Choroid plexus epithelial cell (primary cell): ENCODE data around the gene CDKL4.
A peak's percentile ranks its signal among the peaks of the same experiment; 100 is the strongest.
"Not testable (repeated sequence)": the region's sequence is repeated elsewhere in the genome, so short reads cannot be mapped to it uniquely, and the experiment has no call there.

Experiments
- DNase-seq: peaks from one replicate; pipeline ENCODE4 v3.0.0-alpha.2; 2010; ENCODE audit warnings: low read depth
- H3K4me3 ChIP-seq: 2 replicates; pipeline ENCODE4 v1.5.1; 2011; ENCODE audit warnings: low read depth, mild to moderate bottlenecking, control low read depth, low read length, moderate library complexity
- TF ChIP-seq, protein P1 (sequence below): conservative IDR thresholded peaks from 2 replicates; pipeline ENCODE4 v1.5.1; 2011; ENCODE audit warnings: low read depth, mild to moderate bottlenecking, control low read depth, inconsistent platforms, low read length, moderate library complexity

The CDKL4 gene

DNA sequence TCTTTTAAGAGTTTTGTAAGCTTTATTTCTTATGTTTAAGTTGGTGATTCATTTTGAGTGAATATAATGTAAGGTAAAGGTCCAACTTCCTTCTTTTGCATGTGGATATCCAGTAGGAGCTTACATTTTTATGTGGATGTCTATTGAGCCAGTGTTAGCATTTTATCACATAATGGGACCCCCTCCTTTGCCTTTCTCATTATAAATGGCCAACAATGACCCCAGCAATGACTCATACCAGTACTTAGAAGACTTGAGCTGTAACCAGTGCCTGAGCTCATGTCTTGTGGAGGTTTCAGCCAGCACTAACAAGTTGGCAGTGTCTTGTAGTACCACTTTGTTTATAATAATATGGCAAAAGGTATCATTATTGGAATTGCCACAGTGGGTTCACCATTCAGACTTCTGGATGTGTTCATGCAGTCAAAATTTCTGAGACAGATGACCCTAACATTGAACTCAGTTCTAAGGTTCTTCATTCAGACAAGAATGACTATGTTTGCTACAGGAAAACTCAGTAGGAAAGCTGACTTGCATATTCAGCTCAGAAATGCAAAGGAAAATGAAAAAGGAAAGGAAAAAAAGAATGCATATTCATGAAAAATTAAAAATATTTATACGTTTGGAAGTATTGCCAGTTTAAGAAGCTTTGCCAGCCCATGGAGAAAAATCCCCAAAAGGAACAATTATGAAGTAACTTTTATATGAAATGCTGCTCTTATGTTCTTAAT is 41.0 kb downstream of the CDKL4 start:
- TF ChIP-seq, protein P1, sequence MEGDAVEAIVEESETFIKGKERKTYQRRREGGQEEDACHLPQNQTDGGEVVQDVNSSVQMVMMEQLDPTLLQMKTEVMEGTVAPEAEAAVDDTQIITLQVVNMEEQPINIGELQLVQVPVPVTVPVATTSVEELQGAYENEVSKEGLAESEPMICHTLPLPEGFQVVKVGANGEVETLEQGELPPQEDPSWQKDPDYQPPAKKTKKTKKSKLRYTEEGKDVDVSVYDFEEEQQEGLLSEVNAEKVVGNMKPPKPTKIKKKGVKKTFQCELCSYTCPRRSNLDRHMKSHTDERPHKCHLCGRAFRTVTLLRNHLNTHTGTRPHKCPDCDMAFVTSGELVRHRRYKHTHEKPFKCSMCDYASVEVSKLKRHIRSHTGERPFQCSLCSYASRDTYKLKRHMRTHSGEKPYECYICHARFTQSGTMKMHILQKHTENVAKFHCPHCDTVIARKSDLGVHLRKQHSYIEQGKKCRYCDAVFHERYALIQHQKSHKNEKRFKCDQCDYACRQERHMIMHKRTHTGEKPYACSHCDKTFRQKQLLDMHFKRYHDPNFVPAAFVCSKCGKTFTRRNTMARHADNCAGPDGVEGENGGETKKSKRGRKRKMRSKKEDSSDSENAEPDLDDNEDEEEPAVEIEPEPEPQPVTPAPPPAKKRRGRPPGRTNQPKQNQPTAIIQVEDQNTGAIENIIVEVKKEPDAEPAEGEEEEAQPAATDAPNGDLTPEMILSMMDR: no peak
- DNase-seq: peak; percentile 22
- no peak overlapping the region for H3K4me3 ChIP-seq

DNA sequence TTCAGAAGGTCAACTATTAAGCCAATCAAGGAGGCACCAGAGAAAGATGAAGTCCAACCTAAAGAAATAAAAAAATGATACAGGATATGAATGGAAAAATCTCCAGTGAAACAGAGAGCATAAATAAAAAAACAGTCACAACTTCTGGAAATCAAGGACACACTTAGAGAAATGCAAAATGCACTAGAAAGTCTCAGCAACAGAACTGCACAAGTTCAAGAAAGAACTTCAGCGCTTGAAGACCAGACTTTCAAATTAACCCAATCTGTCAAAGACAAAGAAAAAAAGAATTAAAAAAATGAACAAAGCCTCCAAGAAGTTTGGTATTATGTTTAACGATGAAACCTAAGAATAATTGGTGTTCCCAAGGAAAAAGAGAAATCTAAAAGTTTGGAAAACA is 46.8 kb downstream of the CDKL4 start:
- not testable (repeated sequence) for DNase-seq

DNA sequence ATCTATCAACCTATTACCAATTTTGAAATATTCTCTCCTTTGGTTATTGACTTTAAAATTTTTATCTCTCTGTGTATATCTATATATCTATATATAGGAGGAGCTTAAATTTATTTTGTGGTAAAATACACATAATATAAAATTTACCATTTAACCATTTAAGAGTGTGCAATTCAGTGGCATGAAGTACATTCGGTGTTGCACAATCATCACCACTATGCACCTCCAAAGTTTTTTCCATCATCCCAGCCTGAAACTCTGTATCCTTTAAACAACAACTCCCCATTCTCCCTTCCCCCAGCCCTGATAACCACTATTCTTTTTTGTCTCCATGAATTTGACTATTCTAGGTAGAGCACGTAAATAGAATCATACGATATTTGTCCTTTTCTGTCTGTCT is 49.1 kb downstream of the CDKL4 start:
- no peak for DNase-seq
- TF ChIP-seq, protein P1: no peak
- no peak overlapping the region for H3K4me3 ChIP-seq

More for the DNA sequence above, 46.8 kb downstream of the CDKL4 start:
- not testable (repeated sequence) for H3K4me3 ChIP-seq

DNA sequence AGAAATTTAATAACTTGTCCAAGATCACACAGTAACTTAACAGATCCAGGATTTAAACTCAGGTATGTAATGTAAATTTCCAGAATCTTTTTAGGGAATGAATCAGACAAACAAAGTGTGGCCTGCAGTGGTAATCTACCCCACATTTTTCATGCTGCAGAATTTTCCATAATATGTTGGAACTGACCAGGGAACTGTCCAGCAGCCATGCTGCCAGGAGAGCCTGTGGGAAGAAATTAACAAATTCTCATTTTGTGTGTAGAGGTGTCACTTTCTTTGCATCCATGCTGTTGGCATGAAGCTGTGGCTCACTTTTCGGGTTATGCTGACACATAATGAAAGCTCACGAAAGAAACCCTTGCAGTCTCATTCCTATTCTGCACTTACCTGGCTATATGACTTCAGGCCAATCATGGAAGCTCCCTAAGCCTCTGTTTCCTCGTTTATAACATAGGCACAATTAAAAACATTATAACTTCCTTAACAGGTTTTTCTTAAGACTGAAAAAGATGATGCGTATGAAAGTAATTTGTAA is 54.7 kb downstream of the CDKL4 start:
- DNase-seq: no peak
- TF ChIP-seq, protein P1: no peak
- no peak overlapping the region for H3K4me3 ChIP-seq

DNA sequence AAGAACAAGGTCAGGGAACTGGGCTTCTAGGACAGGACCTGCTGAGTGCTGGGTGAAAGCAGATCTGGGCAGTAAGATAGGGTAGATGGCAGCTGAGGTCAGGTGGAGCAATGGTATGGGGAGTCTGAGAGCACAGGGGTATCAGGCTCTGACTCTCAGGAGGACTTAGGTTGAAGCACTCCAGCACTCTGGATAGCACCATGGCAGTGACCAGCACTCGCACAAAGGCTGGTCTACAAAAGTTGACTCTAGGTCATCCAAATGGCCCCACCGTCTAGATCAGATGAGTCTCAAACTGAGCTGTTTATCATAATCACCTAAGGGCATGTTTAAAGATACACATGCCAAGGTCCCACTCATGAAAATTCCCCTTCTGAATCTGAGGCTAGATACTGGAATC is 60.1 kb downstream of the CDKL4 start:
- TF ChIP-seq, protein P1: no peak
- no peak overlapping the region for H3K4me3 ChIP-seq
- DNase-seq: no peak

DNA sequence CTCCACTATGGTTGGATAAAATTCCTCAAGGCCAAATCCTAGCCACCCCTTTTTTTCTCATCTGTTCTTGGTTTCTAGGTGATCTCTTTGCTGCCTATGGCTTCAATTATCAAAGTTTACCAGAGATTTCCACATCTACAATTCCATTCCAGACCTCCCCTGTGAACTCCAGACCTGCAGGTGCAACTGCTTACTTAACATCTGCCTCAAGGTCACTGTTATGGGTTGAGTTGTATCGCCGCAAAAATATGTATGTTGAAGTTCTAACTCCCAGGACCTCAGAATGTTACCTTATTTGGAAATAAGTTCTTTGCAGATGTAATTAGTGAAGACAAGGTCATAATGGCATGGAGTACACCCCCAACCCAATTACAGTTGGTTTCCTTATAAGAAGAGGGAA is 62.5 kb downstream of the CDKL4 start:
- TF ChIP-seq, protein P1: no peak

DNA sequence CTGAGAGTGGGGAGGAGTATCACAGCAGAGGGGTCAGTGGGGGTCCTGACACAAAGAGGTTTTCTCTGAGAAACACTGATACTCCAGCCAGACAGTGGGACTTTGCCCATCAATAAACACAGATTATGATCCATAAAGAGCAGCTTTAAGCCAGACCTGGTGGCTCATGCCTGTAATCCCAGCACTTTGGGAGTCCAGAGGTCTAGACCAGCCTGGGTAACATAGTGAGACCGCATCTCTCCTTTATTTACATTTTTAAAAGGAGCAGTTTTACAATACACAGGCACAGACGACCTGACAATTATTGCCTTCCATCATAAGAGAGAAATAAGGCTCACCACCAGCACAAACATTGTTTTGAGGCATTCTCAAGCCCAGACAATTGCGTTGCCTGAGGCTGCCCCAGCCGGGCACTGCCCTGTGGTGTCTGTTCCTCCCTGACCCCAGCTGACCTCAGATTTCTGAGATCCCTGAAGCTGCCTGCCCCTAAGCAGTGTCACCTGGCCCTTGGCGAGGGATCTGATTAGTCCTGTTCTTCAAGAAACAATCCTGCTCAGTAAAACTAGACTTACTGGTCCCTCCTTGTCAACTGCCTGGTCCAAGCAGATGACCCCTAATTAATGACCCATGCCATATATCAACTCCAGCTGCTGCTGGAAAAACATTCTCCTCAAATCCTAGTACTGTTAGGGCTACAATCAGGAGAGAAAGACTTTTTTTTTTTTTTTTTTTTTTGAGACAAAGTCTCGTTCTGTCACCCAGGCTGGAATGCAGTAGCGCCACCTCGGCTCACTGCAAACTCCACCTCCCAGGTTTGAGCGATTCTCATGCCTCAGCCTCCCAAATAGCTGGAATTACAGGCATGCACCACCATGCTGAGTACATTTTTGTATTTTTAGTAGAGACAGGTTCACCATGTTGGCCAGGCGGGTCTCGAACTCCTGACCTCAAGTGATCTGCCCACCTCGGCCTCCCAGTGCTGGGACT is 63.5 kb downstream of the CDKL4 start:
- TF ChIP-seq, protein P1: no peak
- no peak for DNase-seq
- H3K4me3 ChIP-seq: no peak overlapping the region

More for the DNA sequence above, 62.5 kb downstream of the CDKL4 start:
- no peak overlapping the region for H3K4me3 ChIP-seq
- DNase-seq: peak; percentile 13
